ENCODE data around the gene PIGS.
"Not testable (repeated sequence)": the region's sequence is repeated elsewhere in the genome, so short reads cannot be mapped to it uniquely, and the experiment has no call there.

Gene PIGS

DNA sequence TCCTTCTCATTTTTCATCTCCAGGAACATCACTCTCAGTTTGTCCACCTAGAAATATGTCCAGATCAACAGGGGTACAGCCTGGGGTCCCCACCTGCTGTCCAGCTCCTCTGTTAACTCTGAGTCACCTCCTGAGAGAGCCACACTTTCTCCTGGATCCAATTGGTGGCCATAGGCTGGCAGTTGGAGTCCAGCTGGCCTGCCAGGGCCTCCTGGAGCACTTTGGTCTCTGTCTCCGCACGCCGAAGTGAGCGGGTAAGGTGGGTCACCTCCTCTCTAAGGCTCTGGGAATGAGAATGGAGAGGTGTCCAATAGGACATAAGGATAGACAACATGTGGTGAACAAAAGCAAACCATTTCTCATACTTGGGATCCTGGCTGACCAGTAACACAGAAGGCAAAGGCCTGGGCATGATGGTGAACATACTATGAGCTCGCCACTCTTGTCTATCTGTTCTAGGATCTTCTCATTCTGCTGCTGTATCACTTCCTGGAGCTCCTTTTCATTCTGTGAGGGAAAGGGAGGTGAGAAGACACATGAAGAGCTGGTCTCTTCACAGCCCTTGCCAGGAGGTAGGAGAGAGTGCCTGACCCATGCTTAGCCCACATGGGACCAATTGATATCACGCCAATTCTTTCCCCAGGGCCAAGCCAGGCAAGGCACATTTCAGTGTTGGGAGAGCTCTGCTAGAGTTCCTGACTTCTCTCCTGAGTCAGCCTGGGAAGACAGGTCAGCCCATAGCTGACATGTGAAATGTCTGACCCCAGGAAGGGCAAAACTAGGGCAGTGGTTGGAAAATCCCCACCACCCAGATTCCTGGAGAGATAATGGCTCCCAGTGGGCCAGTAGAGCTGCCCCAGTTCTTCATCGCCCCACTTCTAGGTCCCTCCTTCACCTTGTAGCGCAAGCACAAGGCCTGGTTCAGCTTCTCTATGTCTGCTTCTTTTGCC lies 7.2 kb upstream of the PIGS start:
- DNase-seq, result no peak

DNA sequence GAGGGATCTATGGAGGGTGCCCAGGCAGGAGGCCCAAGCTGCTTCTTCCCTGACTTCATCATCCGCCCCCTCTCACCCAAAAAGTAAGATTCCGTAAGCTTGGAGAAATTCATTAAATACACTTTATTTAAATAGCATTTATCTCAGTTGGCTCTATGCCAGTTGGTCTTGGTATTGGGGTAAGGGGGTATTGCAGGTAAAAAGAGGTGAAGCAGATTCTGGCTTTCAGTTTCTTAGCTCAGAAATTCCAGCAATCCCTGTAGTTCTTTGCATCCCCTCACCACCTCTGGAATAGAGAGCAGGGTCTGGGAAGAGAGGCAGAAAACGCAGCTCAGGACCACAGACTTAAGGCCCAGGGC lies 6.1 kb upstream of the PIGS start:
- no peak for DNase-seq

DNA sequence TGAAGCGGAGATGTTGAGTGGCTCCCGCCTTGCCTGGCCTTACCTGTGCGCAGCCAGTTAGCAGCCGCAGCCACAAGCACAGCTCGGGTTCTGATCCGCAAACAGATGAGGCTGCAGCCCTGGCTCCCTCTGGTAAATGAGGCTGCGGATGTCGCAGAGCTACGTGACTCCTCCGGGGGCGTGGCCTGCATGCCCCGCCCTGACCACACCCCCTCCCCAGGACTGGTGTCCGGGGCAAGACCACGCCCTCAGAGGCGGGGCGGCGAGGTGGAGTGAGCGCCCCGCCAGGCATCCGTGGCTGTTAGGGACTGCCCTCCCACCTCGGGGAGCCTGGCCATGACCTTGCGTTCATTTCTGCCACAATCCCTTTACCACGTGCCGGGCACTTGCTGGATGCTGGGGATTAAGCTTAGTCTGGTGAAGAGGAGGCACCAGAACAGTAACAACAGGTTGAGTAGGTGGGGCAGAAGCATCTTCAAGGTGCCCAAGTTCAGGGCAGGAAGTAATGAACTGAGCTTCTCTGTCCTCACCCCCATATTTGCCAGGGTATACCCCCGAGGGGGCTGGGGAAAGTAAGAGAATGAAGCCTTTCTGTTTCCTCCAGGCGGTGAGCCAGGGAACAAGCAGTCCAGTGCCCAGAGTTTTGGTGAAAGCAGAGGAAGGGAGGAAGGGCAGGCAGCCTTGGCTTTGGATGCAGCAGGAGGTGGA lies 5.6 kb upstream of the PIGS start, which contains the start of gene ALDOC:
Gene ALDOC (minus strand): TSS at position 138 of the 708 bp plus-strand sequence. CDS start 1,363 bp downstream, outside the sequence.
- DNase-seq, result peak; percentile 92

DNA sequence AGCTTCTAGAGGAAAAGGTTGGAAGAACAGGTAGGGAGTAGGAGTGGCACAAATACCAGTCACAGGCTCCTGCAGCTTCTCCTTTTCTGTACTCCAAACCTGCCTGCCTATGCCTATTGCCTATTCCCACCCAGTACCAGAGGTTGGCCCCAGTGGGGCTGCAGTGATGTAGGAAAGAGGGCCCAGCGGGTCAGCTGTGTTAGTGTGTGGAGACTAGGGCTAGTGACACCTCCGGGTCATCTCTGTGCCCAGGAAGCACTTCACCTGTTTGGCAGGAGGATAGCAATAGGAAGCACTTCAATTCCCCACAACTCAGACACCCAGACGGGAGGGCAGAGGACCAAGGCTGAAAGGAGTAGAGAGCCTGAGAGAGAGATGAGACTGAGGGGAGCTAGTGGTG lies 4.7 kb upstream of the PIGS start:
- not testable (repeated sequence) for DNase-seq

DNA sequence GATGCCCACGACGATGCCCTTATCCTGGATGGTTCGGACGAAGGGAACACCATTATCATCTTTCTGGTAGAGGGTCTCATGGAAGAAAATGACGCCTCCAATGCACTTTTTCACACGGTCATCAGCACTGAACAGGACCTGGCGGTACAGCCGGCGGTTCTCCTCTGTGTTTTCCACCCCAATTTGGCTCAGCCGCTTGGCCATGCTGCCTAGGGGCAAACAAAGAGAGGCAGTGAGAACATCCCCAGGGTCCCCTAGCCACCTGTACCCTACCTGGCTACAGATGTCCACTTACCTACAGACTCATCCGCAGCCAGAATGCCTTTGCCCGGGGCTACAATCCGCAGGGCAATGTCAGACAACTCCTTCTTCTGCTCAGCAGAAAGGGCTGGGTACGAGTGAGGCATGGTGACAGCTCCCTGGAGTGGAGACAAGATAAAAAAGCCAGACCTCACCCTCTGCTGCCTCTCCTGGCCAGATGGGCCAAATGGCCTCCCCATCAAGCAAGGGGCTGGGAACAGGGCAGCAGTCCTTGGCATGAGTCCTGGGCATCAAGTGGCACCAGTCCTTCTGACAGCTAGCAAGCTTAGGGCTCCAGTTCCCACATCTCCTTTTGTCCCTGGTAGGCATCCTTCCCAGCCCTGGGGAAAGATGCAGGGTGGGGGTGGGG lies 3.9 kb upstream of the PIGS start:
- DNase-seq, result no peak

- no peak for DNase-seq
Measured at GRCh38 chr17:28574526-28574925, 3.2 kb upstream of the PIGS start.

DNA sequence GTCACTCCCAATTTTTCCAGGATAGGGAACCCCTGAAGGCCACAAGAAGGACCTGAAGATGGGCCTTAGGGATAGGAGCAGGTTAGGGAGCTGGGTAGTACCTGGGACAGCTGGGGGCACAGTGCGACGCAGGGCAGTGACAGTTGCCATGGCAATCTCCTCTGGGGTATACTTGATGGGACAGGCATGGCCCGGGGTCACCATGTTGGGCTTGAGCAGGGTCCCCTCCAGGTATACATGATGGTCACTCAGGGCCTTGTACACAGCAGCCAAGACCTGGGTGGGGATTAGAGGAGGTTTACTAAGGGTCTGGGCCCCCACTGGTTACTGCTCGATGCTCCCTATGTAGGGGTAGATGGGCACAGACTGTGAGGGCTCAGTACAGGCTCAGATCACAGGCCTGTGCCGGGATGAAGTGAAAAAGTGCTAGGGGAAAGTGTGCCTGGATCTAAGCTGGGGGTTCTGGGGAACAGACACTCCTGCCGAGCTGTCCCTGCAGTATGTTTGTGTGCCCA lies 2.7 kb upstream of the PIGS start:
- no peak for DNase-seq

- DNase-seq, result no peak
Measured at GRCh38 chr17:28573521-28573920, 2.2 kb upstream of the PIGS start.

DNA sequence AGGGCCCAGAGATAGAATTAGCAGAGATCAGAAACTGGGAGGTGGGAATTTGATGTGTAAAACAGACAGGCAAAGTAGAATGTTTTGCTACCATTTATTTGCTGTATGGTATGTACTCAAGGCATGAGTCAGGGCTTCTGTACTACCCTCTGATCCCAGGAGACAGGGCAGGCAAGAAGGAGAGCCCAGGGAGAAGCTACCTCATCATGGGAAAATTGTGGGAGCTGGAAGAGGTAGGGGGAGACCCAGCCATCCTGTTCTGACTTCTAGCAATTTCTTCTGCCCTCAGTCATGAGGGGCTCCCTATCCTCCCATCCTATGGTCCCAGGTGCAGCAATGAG lies 1.7 kb upstream of the PIGS start:
- DNase-seq, result no peak

GRCh38 chr17:28572259-28573039 lies 1.1 kb upstream of the PIGS start:
- no peak for DNase-seq

DNA sequence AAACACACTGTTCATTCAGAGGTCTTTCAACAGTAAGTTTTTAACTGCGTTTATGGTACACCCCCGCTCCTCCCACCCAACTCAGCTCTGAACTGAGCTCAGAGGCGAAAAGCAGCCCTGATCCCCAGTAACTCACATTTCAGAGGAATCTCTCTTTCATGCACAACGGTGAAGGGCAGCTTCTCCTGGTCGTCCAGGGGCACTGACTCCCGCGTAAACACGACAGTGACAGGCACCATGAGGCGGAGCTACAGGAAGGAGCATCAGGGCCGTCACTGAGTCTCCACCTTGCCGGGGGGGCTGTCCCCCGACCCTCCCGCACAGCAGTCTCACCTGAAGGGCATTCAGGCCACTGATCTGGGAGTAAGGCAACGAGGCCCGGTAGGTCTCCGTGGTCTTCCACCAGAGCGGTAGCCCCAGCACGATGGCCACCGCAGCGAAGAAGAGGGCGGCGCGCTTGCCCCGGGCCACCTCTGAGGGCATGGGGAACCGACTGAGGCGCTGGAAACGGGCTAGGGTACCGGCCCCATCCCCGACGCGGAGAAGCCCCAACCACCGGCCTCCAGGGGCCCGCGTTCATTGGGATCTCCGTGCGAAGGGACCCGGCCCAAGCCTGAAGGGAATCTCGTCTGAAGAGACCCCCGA lies 486 bp downstream of the PIGS start:
- no peak for DNase-seq

- no peak for DNase-seq
Measured at GRCh38 chr17:28569446-28569845, 1.9 kb downstream of the PIGS start.

- DNase-seq, result no peak
Measured at GRCh38 chr17:28567604-28568003, 3.7 kb downstream of the PIGS start.

DNA sequence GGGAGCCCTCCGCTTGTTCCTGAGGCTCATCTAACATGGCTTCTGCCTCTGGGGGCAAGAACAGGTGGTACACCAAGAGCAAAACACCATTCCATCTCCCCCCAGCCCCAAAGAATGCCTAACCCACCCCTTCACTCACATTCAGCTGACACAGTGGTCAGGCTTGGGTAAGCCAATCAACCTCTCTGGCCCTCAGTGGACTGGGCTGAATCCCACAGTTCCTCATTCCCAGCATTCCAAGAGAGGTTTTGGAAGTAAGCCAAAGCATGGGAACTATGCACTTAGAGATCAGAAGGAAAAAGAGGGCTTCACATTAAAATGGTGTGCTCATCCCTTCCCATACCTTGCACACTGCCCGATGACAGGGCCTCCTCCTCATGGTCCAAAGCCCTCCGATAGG lies 7.8 kb downstream of the PIGS start:
- peak; percentile 82 for DNase-seq

GRCh38 chr17:28555022-28555421 lies 16.3 kb downstream of the PIGS start:
- no peak for DNase-seq

DNA sequence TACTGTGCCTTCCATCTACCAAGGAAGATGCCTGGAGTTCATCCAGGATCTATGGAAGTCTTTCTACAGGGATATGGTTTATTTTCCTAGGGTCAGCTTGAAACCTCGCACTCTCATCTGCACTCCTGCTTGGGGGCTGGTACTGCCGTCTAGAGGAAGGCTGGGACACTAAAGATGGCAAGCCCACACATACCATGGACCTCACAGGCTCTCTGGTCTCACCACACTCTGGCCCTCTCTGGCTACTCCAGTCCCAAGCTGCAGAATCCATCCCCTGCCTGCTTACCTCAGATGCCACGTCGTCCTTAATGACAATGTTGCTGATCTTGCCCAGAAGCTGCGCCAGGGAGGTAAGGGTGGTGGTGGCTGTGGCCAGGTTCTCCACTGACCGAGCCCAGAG lies 16.8 kb downstream of the PIGS start:
- DNase-seq, result no peak

- DNase-seq, result no peak
Measured at GRCh38 chr17:28553000-28553505, 18.3 kb downstream of the PIGS start.

- peak; percentile 61 for DNase-seq
Measured at GRCh38 chr17:28552176-28552999, 18.9 kb downstream of the PIGS start, which contains the start of gene UNC119. Gene UNC119 (minus strand): TSS chr17:28552624. CDS start chr17:28552557, 67 bp downstream.

DNA sequence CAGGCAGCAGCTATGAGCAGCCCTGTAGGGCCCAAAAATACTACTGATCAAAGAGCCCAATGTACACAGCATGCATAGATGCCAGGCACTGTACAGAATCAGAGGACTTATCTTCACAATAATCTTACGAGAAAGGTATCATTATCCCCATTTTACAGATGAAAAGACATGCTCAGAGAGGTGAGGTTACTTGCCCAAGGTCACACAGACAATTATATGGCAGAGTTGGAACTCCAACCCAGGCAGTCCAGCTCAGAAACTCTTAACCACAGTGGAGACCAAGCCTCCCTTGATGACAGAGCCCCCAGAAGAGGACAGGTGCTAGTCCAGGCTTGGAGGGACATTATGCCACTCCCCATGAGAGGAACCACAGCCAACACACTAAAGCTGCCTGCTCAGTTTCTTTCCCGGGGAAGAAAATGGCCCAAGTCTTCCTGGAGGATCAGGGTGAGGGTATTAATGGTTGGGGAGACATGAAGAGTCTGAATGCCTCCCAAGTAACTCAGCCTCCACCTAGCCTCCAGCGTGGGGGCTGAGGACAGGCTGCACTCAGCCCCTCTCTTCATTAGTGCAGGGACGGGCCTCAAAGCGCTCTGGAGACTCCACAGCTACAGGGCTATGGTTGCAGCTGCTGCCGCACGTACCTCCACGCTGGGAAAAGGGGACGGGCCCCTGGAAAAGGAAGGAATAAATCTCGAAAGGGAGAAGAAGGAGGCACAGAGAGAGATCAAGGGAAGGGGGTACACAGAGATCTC lies 19.7 kb downstream of the PIGS start:
- DNase-seq, result no peak

- no peak for DNase-seq
Measured at GRCh38 chr17:28550858-28551257, 20.5 kb downstream of the PIGS start.

All from fibroblast of upper back skin (primary cell).